K562 (cell line): ENCODE measurements around the gene MRPL28. TPM values are rescaled to one million over a fixed set of nuclear protein-coding genes. Genes with fewer than 3 reads are reported as not detected.

ENCODE experiments used
- ATAC-seq: fragments of 200-7000 bp; cut with Tn5 transposase; 3 replicates; pipeline ENCODE4 v1.9.1; 2020; ENCODE audit warnings: moderate library complexity
- BruUV-seq: library from RNA; stranded (reverse); fragments of 400-500 nt; replicated peaks from 2 replicates; lab custom pipeline; 2021; lab: Mats Ljungman, UMichigan
- CTCF ChIA-PET: fragments of 300-600 bp; formaldehyde crosslinking; extraction: SDS; loops from one replicate; lab custom pipeline; 2021; ENCODE audit warnings: low intra/inter-chr PET ratio; lab: Yijun Ruan, JAX
- POLR2A ChIA-PET: fragments of 300-600, 350-650 bp; sonication (Branson Sonifier 250); formaldehyde crosslinking; extraction: SDS; loops from one replicate; lab custom pipeline; 2021; ENCODE audit warnings: antibody characterized with exemption, inconsistent platforms; lab: Yijun Ruan, JAX
- DNase-seq, 4 experiments: peaks; one replicate each; pipeline versions ENCODE4 v3.0.0 to v3.0.0-alpha.2; 2011 to 2018; ENCODE audit warnings: low spot score in 3 of 4, mixed read lengths in 3 of 4; ENCODE audit errors: extremely low read depth in 1 of 4
- FAIRE-seq: peaks from 2 replicates; lab custom pipeline; 2011; peaks lifted over from hg19 to GRCh38; lab: Jason Lieb, UNC
- H2AFZ ChIP-seq: 2 replicates; pipeline ENCODE4 v1.6.0; 2011; ENCODE audit warnings: low read depth, low read length, control low read depth, inconsistent platforms
- H3K27ac ChIP-seq: fragments of 200-600 bp; 3 replicates; pipeline ENCODE4 v1.8.0; 2011; ENCODE audit warnings: low read depth, mild to moderate bottlenecking, control low read depth, inconsistent platforms, low read length, moderate library complexity, mixed read lengths; ENCODE audit errors: extremely low read depth
- H3K27me3 ChIP-seq, 2 experiments: fragments of 300-600 bp in 1 of 2; 2 replicates in 1 of 2; 3 replicates in 1 of 2; pipeline versions ENCODE4 v1.6.0 to v1.8.0; 2011; ENCODE audit warnings: inconsistent platforms in 2 of 2, low read length in 2 of 2, mild to moderate bottlenecking in 1 of 2, mixed read lengths in 1 of 2, moderate library complexity in 1 of 2; ENCODE audit not compliant: control insufficient read depth in 2 of 2, insufficient read depth in 2 of 2
- H3K36me3 ChIP-seq: fragments of 300-600 bp; 3 replicates; pipeline ENCODE4 v1.8.0; 2011; ENCODE audit warnings: mild to moderate bottlenecking, low read length, inconsistent platforms; ENCODE audit not compliant: control insufficient read depth, insufficient read depth
- H3K4me1 ChIP-seq, 2 experiments: fragments of 200-600 bp in 1 of 2; replicated peaks in 1 of 2; 2 replicates in 1 of 2; 3 replicates in 1 of 2; pipeline versions ENCODE4 v1.5.1 to v1.8.0; 2011; ENCODE audit warnings: inconsistent platforms in 2 of 2, low read length in 2 of 2, mild to moderate bottlenecking in 1 of 2, mixed read lengths in 1 of 2, moderate library complexity in 1 of 2; ENCODE audit not compliant: control insufficient read depth in 2 of 2, insufficient read depth in 2 of 2
- H3K4me2 ChIP-seq: 2 replicates; pipeline ENCODE4 v1.6.1; 2011; ENCODE audit warnings: low read length, control low read depth, inconsistent platforms, mixed read lengths; ENCODE audit not compliant: insufficient read depth
- H3K4me3 ChIP-seq: fragments of 200-600 bp; sonication (generic), shearing (Covaris generic); 2 replicates; pipeline ENCODE4 v1.5.1; 2016; ENCODE audit warnings: control low read depth, inconsistent platforms
- H3K79me2 ChIP-seq: fragments of 200-600 bp; 3 replicates; pipeline ENCODE4 v1.8.0; 2011; ENCODE audit warnings: low read length, inconsistent platforms; ENCODE audit not compliant: control insufficient read depth, insufficient read depth
- H3K9ac ChIP-seq, 2 experiments: 2 replicates each; pipeline versions ENCODE4 v1.6.0 to v1.6.1; 2011; ENCODE audit warnings: low read depth in 2 of 2, low read length in 2 of 2, control low read depth in 1 of 2, inconsistent platforms in 1 of 2, mild to moderate bottlenecking in 1 of 2, mixed read lengths in 1 of 2; ENCODE audit not compliant: insufficient read depth in 1 of 2
- H3K9me1 ChIP-seq: one replicate; pipeline ENCODE4 v1.6.0; 2011; ENCODE audit warnings: inconsistent platforms, mild to moderate bottlenecking, low read length, moderate library complexity; ENCODE audit not compliant: control insufficient read depth, insufficient read depth
- H3K9me3 ChIP-seq: replicated peaks from 2 replicates; pipeline ENCODE4 v1.5.1; 2011; ENCODE audit warnings: low read depth, low read length, inconsistent platforms; ENCODE audit not compliant: control insufficient read depth, insufficient read depth
- H4K20me1 ChIP-seq: replicated peaks from 2 replicates; pipeline ENCODE4 v1.6.1; 2011; ENCODE audit warnings: low read length, inconsistent platforms, mixed read lengths; ENCODE audit not compliant: control insufficient read depth, insufficient read depth
- GTF2F1 ChIP-seq: IDR thresholded peaks from 2 replicates; pipeline ENCODE4 v1.6.1; 2011; ENCODE audit warnings: low read depth, low read length, improper control_type of control experiment
- KDM1A ChIP-seq, 2 experiments: fragments of 450-650 bp; IDR thresholded peaks; 2 replicates each; pipeline ENCODE4 v1.6.1; 2016; ENCODE audit warnings: mild to moderate bottlenecking in 2 of 2
- MAFG ChIP-seq: fragments of 450-650 bp; conservative IDR thresholded peaks from 2 replicates; pipeline ENCODE4 v1.6.1; 2016; ENCODE audit warnings: missing genetic modification characterization, missing compliant biosample characterization
- MIER1 ChIP-seq: fragments of 450-650 bp; IDR thresholded peaks from 2 replicates; pipeline ENCODE4 v1.6.1; 2016; ENCODE audit warnings: antibody characterized with exemption, mild to moderate bottlenecking, low read depth
- NFIX ChIP-seq: fragments of 250-450 bp; sonication (Bioruptor Pico); IDR thresholded peaks from 2 replicates; pipeline ENCODE4 v1.4.0; 2020; ENCODE audit warnings: low read depth, mild to moderate bottlenecking, moderate library complexity
- RBM14 ChIP-seq: fragments of 200-400 bp; formaldehyde crosslinking; IDR thresholded peaks from 2 replicates; pipeline ENCODE4 v1.6.1; 2018; ENCODE audit warnings: low read depth, mild to moderate bottlenecking, low read length, moderate library complexity, borderline replicate concordance; ENCODE audit not compliant: insufficient read depth
- RBM34 ChIP-seq: fragments of 200-400 bp; formaldehyde crosslinking; IDR thresholded peaks from 2 replicates; pipeline ENCODE4 v1.6.1; 2018; ENCODE audit warnings: low read length, borderline replicate concordance; ENCODE audit not compliant: insufficient read depth
- SAFB ChIP-seq: fragments of 200-400 bp; formaldehyde crosslinking; IDR thresholded peaks from 2 replicates; pipeline ENCODE4 v1.6.1; 2017; ENCODE audit warnings: low read depth, low read length, borderline replicate concordance
- SRF ChIP-seq, 2 experiments: fragments of 250-450, 450-650 bp in 1 of 2; sonication (Bioruptor Pico) in 1 of 2; sonication (generic) in 1 of 2; formaldehyde crosslinking; IDR thresholded peaks; 2 replicates each; pipeline versions ENCODE4 v1.5.0 to v1.5.1; 2020 to 2022; ENCODE audit warnings: mild to moderate bottlenecking in 1 of 2, missing genetic modification reagents in 1 of 2
- ZFPM2 ChIP-seq: fragments of 250-450 bp; sonication (Bioruptor Pico); IDR thresholded peaks from 2 replicates; pipeline ENCODE4 v1.5.1; 2022; ENCODE audit warnings: mild to moderate bottlenecking
- ZNF140 ChIP-seq: fragments of 250-450 bp; sonication (Bioruptor Pico); IDR thresholded peaks from 2 replicates; pipeline ENCODE4 v1.8.0; 2021; ENCODE audit warnings: moderate library complexity, mild to moderate bottlenecking, inconsistent platforms
- ZNF274 ChIP-seq: IDR thresholded peaks from 2 replicates; pipeline ENCODE4 v1.6.1; 2011; ENCODE audit warnings: low read depth, mild to moderate bottlenecking, low read length, moderate library complexity, borderline replicate concordance
- ZNF311 ChIP-seq: fragments of 250-450 bp; sonication (Bioruptor Pico); IDR thresholded peaks from 2 replicates; pipeline ENCODE4 v1.4.0; 2020; ENCODE audit warnings: mild to moderate bottlenecking, moderate library complexity
- WGBS: fragments of 100-300 bp; shearing (Covaris generic); methylation state at CpG from one replicate; pipeline ENCODE4 v1.1.6; 2016; ENCODE audit warnings: low coverage, mixed read lengths; ENCODE audit not compliant: insufficient coverage; ENCODE audit errors: missing lambda C conversion rate; 5-methylcytosine and 5-hydroxymethylcytosine counted together
- in situ Hi-C: fragments of 300-500 bp; cut with MboI; formaldehyde crosslinking; loops from 4 replicates; pipeline ENCODE4 v1.15.0; 2018; ENCODE audit warnings: inconsistent platforms, mixed read lengths
- intact Hi-C: fragments of 100-400 bp; cut with micrococcal nuclease; formaldehyde crosslinking; loops from 2 replicates; pipeline ENCODE4 v1.14.2; 2022
- polyA plus RNA-seq, 8 experiments: library from polyadenylated mRNA; depleted of rRNA in 4 of 8; stranded (reverse) in 5 of 8; unstranded in 3 of 8; fragments of >200 nt; fragmentation: Nextera tagmentation in 2 of 8; fragmentation: Illumina TruSeq in 1 of 8; extraction: Ambion mirVana in 2 of 8; extraction: Trizol in 1 of 8; gene quantifications; 2 replicates each; pipeline versions ENCODE4 v1.2.1 to v1.2.3, GENCODE V29; 2011 to 2014; ENCODE audit warnings: inconsistent platforms in 1 of 8, missing spikeins in 1 of 8
- total RNA-seq, 7 experiments: library from RNA; depleted of rRNA in 6 of 7; stranded (reverse); fragments of >200 nt in 6 of 7; fragmentation: Illumina TruSeq in 2 of 7; extraction: Trizol in 2 of 7; gene quantifications; 2 replicates each; pipeline versions ENCODE4 v1.2.1 to v1.2.3, GENCODE V29; 2011 to 2021; ENCODE audit warnings: low replicate concordance in 1 of 7
- TF ChIP-seq, protein P1 (sequence below), 2 experiments: IDR thresholded peaks; 2 replicates each; pipeline ENCODE4 v1.6.1; 2011; ENCODE audit warnings: borderline replicate concordance in 1 of 2, control low read depth in 1 of 2, low read depth in 1 of 2, low read length in 1 of 2, mild to moderate bottlenecking in 1 of 2, mixed read lengths in 1 of 2, moderate library complexity in 1 of 2; ENCODE audit not compliant: insufficient read depth in 1 of 2, insufficient read length in 1 of 2, poor library complexity in 1 of 2, severe bottlenecking in 1 of 2; ENCODE audit errors: extremely low read depth in 1 of 2
- TF ChIP-seq, protein P2 (sequence below): fragments of 450-650 bp; IDR thresholded peaks from one replicate; pipeline ENCODE4 v1.6.1; 2018; ENCODE audit warnings: mild to moderate bottlenecking, moderate library complexity; ENCODE audit not compliant: partially characterized antibody

Gene MRPL28
- total and polyA plus RNA-seq, 9 of the 15 experiments (the other 6 are each of a cell fraction or from before 2014, with no cell fraction given): 2.5 to 323 (median 175) TPM

DNA sequence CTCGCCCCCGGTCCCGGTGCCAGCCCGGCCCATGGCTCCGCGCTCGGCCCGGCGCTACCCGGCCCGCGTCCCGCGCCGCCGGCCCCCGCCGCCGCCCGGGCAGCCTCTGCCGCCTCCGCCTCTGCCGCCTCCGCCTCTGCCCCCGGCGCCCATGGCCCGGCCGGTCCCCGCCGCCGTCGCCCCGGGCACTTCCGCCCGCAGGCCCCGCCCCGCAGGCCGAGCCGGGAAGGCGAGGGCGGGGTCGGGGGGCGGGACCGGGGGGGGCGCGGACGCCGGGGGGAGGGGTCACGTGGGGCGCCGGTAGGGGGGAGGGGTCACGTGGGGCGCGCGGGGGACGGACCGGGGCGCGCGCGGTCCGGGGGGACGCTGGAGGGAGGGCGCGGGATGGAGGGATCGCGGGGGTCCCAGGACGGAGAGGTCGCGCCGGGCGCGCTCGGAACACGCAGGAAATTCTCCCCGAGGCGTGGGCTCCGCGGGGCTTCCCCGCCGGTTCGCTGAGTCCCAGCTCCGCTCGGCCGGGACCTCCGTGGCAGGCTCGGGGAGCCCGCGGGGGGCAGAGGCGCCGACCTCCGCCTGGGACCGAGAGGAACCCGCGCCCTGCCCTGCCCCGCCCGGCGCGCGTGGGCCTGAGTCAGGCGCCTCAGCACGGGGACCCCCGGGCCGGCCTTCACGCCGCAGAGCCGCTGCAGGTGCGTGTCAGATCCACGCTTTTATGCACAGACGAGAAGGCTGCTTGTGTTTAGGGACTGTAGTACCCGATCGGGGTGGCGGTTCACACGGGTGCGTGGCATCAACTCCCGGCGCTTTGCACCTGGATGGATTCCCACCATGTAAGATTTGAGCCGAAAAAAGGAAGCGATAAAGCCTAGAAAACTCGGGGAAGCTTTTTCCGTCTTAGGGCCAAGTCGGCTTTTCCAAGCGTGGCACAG, 11.7 kb upstream of the MRPL28 start, which contains the start of gene PGAP6:
TSS of gene PGAP6 (minus strand) at position 190 of the 929 bp plus-strand sequence. CDS start at position 33, 157 bp downstream.
- no peaks in the 10 kb centered on the region for H4K20me1 ChIP-seq
- H2AFZ ChIP-seq: peak within 1 kb of the TSS; percentile 85
- H3K27ac ChIP-seq: peak within 1 kb of the TSS; percentile 75
- DNase-seq (peak; percentile 67 to 94 (median 92)), FAIRE-seq (peak; percentile 59), ATAC-seq (peak; percentile 69)
- TSS peak; percentile 85 for BruUV-seq
- H3K4me3 ChIP-seq: peak within 1 kb of the TSS; percentile 94
- H3K9me1 ChIP-seq: no peaks in the 10 kb centered on the region
- ChIA-PET CTCF (interaction anchor here (0.6 kb wide), 1 partner anchor 72 kb away, joined by 3 read pairs; no protein-coding TSS in a partner anchor), POLR2A (interaction anchor here (0.6 to 1.5 kb wide), 5 partner anchors 11 to 140 kb away, joined by 3 to 5 read pairs (median 3); partner anchors contain the start of genes DECR2, MRPL28 and NME4)
- peaks cover 7% of the 10 kb centered on the region; the same call in 2 of the 3 replicates for H3K36me3 ChIP-seq
- intact Hi-C loops: no loop called here
- peaks cover 7 to 70% of the 10 kb centered on the region in 2 experiments; a peak in 4 of 5 replicates for H3K4me1 ChIP-seq
- H3K9ac ChIP-seq: peak within 1 kb of the TSS; percentile 80 to 98
- H3K9me3 ChIP-seq: no peaks in the 10 kb centered on the region
- H3K27me3 ChIP-seq: no peaks in the 10 kb centered on the region
- peak within 1 kb of the TSS; percentile 87 for H3K4me2 ChIP-seq
- peaks cover 33% of the 10 kb centered on the region for H3K79me2 ChIP-seq
- 5% methylated on average over 41 of the region's 123 CpGs for WGBS
- in situ Hi-C loops: no loop called here
- TF ChIP-seq, protein P1, sequence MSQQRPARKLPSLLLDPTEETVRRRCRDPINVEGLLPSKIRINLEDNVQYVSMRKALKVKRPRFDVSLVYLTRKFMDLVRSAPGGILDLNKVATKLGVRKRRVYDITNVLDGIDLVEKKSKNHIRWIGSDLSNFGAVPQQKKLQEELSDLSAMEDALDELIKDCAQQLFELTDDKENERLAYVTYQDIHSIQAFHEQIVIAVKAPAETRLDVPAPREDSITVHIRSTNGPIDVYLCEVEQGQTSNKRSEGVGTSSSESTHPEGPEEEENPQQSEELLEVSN (IDR thresholded peaks at IDR 0.05; ENCODE audit: borderline replicate concordance in 1 of 2, extremely low read depth in 1 of 2, insufficient read depth in 1 of 2, insufficient read length in 1 of 2, low read depth in 1 of 2, low read length in 1 of 2, poor library complexity in 1 of 2, severe bottlenecking in 1 of 2): no peak
- no peak for TF ChIP-seq ZFPM2
- TF ChIP-seq, protein P2, sequence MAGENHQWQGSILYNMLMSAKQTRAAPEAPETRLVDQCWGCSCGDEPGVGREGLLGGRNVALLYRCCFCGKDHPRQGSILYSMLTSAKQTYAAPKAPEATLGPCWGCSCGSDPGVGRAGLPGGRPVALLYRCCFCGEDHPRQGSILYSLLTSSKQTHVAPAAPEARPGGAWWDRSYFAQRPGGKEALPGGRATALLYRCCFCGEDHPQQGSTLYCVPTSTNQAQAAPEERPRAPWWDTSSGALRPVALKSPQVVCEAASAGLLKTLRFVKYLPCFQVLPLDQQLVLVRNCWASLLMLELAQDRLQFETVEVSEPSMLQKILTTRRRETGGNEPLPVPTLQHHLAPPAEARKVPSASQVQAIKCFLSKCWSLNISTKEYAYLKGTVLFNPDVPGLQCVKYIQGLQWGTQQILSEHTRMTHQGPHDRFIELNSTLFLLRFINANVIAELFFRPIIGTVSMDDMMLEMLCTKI: no peak
- TF ChIP-seq ZNF140: no peak
- TF ChIP-seq GTF2F1: no peak
- TF ChIP-seq SRF (CRISPR knock-in tag; IDR thresholded peaks at IDR 0.05): no peak
- TF ChIP-seq ZNF311 (CRISPR knock-in tag): no peak
- no peak for TF ChIP-seq MAFG (tag)
- TF ChIP-seq ZNF274: no peak
- peak; percentile 91 for TF ChIP-seq SAFB
- no peak for TF ChIP-seq MIER1
- no peak for TF ChIP-seq KDM1A (IDR thresholded peaks at IDR 0.05)
- no peak for TF ChIP-seq RBM14
- no peak for TF ChIP-seq NFIX
- no peak for TF ChIP-seq RBM34
